HEK293T (cell line): ENCODE results near the gene TNPO1.

Source experiments
- CTCF ChIA-PET: fragments of 350-600 bp; formaldehyde crosslinking; extraction: SDS; loops from one replicate; lab custom pipeline; 2021; ENCODE audit warnings: antibody characterized with exemption, inconsistent platforms; lab: Yijun Ruan, JAX
- POLR2A ChIA-PET: fragments of 350-600 bp; formaldehyde crosslinking; extraction: SDS; loops from one replicate; lab custom pipeline; 2020; ENCODE audit warnings: antibody characterized with exemption, inconsistent platforms; lab: Yijun Ruan, JAX
- DNase-seq: peaks from one replicate; pipeline ENCODE4 v3.0.0; 2012; ENCODE audit warnings: mixed read lengths; ENCODE audit errors: extremely low spot score
- ARNT ChIP-seq: fragments of 450-650 bp; IDR thresholded peaks from 2 replicates; pipeline ENCODE4 v1.6.1; 2017; ENCODE audit warnings: mild to moderate bottlenecking
- BHLHE40 ChIP-seq: fragments of 450-650 bp; IDR thresholded peaks from 2 replicates; pipeline ENCODE4 v1.6.1; 2016; ENCODE audit warnings: mild to moderate bottlenecking, moderate library complexity, borderline replicate concordance
- CTBP1 ChIP-seq: fragments of 450-650 bp; IDR thresholded peaks from 2 replicates; pipeline ENCODE4 v1.6.1; 2016; ENCODE audit warnings: borderline replicate concordance
- ELF4 ChIP-seq: fragments of 450-650 bp; IDR thresholded peaks from 2 replicates; pipeline ENCODE4 v1.6.1; 2017; ENCODE audit warnings: antibody characterized with exemption
- FOXA1 ChIP-seq: fragments of 450-650 bp; IDR thresholded peaks from 2 replicates; pipeline ENCODE4 v1.6.1; 2016; ENCODE audit warnings: mild to moderate bottlenecking
- FOXK2 ChIP-seq: fragments of 450-650 bp; IDR thresholded peaks from 2 replicates; pipeline ENCODE4 v1.6.1; 2016; ENCODE audit warnings: mild to moderate bottlenecking
- FOXM1 ChIP-seq: fragments of 450-650 bp; IDR thresholded peaks from 2 replicates; pipeline ENCODE4 v1.6.1; 2017; ENCODE audit warnings: mild to moderate bottlenecking, borderline replicate concordance
- HDGF ChIP-seq: fragments of 450-650 bp; IDR thresholded peaks from 2 replicates; pipeline ENCODE4 v1.6.1; 2017; ENCODE audit warnings: antibody characterized with exemption, borderline replicate concordance
- L3MBTL2 ChIP-seq: fragments of 450-650 bp; conservative IDR thresholded peaks from 2 replicates; pipeline ENCODE4 v1.6.1; 2016; ENCODE audit warnings: mild to moderate bottlenecking
- LEF1 ChIP-seq: fragments of 450-650 bp; IDR thresholded peaks from 2 replicates; pipeline ENCODE4 v1.6.1; 2017; ENCODE audit warnings: mild to moderate bottlenecking, borderline replicate concordance
- NFRKB ChIP-seq: fragments of 450-650 bp; IDR thresholded peaks from 2 replicates; pipeline ENCODE4 v1.6.1; 2016; ENCODE audit warnings: mild to moderate bottlenecking, moderate library complexity
- PKNOX1 ChIP-seq: fragments of 450-650 bp; IDR thresholded peaks from 2 replicates; pipeline ENCODE4 v1.6.1; 2016
- SP1 ChIP-seq: fragments of 450-650 bp; IDR thresholded peaks from 2 replicates; pipeline ENCODE4 v1.6.1; 2017
- SUZ12 ChIP-seq: fragments of 450-650 bp; IDR thresholded peaks from 2 replicates; pipeline ENCODE4 v1.6.1; 2016; ENCODE audit warnings: mild to moderate bottlenecking
- TARDBP ChIP-seq: fragments of 450-650 bp; IDR thresholded peaks from 2 replicates; pipeline ENCODE4 v1.6.1; 2016
- ZNF384 ChIP-seq: fragments of 450-650 bp; IDR thresholded peaks from 2 replicates; pipeline ENCODE4 v1.6.1; 2016

TNPO1 gene

GRCh38 chr5:72954389-72954788, 137.9 kb downstream of the TNPO1 start:
- ChIA-PET POLR2A (no interaction called here), CTCF (no interaction called here)
- DNase-seq = no peak
- TF ChIP-seq LEF1 = no peak
- TF ChIP-seq SP1 = no peak
- TF ChIP-seq FOXK2 = no peak
- no peak for TF ChIP-seq L3MBTL2
- no peak for TF ChIP-seq SUZ12
- TF ChIP-seq FOXA1 = no peak
- TF ChIP-seq PKNOX1 = no peak
- TF ChIP-seq CTBP1 = no peak
- TF ChIP-seq ELF4 = no peak
- no peak for TF ChIP-seq TARDBP
- TF ChIP-seq FOXM1 = no peak
- TF ChIP-seq BHLHE40 = no peak
- TF ChIP-seq HDGF = no peak
- no peak for TF ChIP-seq ZNF384
- TF ChIP-seq ARNT = no peak
- no peak for TF ChIP-seq NFRKB

GRCh38 chr5:72955143-72955767, 138.8 kb downstream of the TNPO1 start:
- TF ChIP-seq L3MBTL2 = peak; percentile 55; the same call in 1 of the 2 replicates
- no peak for TF ChIP-seq FOXA1
- peak; percentile 36 for DNase-seq
- ChIA-PET CTCF (no interaction called here), POLR2A (interaction anchor here (0.8 to 1.9 kb wide), 4 partner anchors 10 to 493 kb away, joined by 3 to 4 read pairs (median 3); partner anchors contain the start of gene FOXD1)

- DNase-seq = peak; percentile 98
- POLR2A ChIA-PET = interaction anchor here (0.8 to 1.9 kb wide), 6 partner anchors 10 to 493 kb away, joined by 3 to 4 read pairs (median 3); partner anchors contain the start of gene FOXD1
- CTCF ChIA-PET = interaction anchor here (0.7 kb wide), 1 partner anchor 123 kb away, joined by 3 read pairs; no protein-coding TSS in a partner anchor
- TF ChIP-seq FOXM1 (peak; percentile 72; the same call in 1 of the 2 replicates), PKNOX1 (no peak), L3MBTL2 (no peak; the same call in 1 of the 2 replicates), CTBP1 (peak; percentile 17; the same call in 1 of the 2 replicates)
Observed at GRCh38 chr5:72955768-72956323, 139.4 kb downstream of the TNPO1 start, which contains the start of gene FCHO2. FCHO2 (plus strand) TSS chr5:72956041; CDS start chr5:72956097, 56 bp downstream.

- TF ChIP-seq SP1 (no peak), BHLHE40 (no peak), LEF1 (no peak), ARNT (no peak), ELF4 (peak; percentile 34; the same call in 1 of the 2 replicates)
- DNase-seq = peak; percentile 56
- ChIA-PET POLR2A (interaction anchor here (0.8 to 1.9 kb wide), 6 partner anchors 9 to 492 kb away, joined by 3 to 4 read pairs (median 3); partner anchors contain the start of gene FOXD1), CTCF (interaction anchor here (0.7 kb wide), 1 partner anchor 122 kb away, joined by 3 read pairs; no protein-coding TSS in a partner anchor)
Observed at GRCh38 chr5:72956324-72957140, 140.1 kb downstream of the TNPO1 start.

GRCh38 chr5:72957337-72957736, 140.9 kb downstream of the TNPO1 start:
- CTCF ChIA-PET = no interaction called here
- POLR2A ChIA-PET = interaction anchor here (1.9 kb wide), 1 partner anchor 491 kb away, joined by 4 read pairs; the partner anchor contains the start of gene FOXD1

GRCh38 chr5:72959257-72959656, 142.8 kb downstream of the TNPO1 start:
- CTCF ChIA-PET = interaction anchor here (0.6 to 0.8 kb wide), 2 partner anchors 39 to 212 kb away, joined by 3 read pairs; no protein-coding TSS in a partner anchor
- TF ChIP-seq ZNF384 = no peak
- TF ChIP-seq ELF4 = no peak
- TF ChIP-seq BHLHE40 = no peak
- TF ChIP-seq SUZ12 = no peak
- no peak for TF ChIP-seq PKNOX1
- TF ChIP-seq L3MBTL2 = no peak
- TF ChIP-seq HDGF = no peak
- TF ChIP-seq CTBP1 = no peak
- TF ChIP-seq LEF1 = no peak
- no peak for TF ChIP-seq FOXM1
- no peak for TF ChIP-seq FOXK2
- TF ChIP-seq TARDBP = no peak
- TF ChIP-seq ARNT = no peak
- TF ChIP-seq FOXA1 = no peak
- TF ChIP-seq SP1 = no peak
- TF ChIP-seq NFRKB = no peak
- DNase-seq = no peak
- POLR2A ChIA-PET = no interaction called here

More at GRCh38 chr5:72957337-72957736, 140.9 kb downstream of the TNPO1 start:
- TF ChIP-seq ELF4 = no peak
- TF ChIP-seq TARDBP = no peak
- no peak for DNase-seq
